ENCODE data around the gene MAFF. TPM values are rescaled to one million over a fixed set of nuclear protein-coding genes. Genes with fewer than 3 reads are reported as not detected.

The MAFF gene
- total RNA-seq, 4 donors from 2014 or later: 26.2 to 182 (median 54.3) TPM

DNA sequence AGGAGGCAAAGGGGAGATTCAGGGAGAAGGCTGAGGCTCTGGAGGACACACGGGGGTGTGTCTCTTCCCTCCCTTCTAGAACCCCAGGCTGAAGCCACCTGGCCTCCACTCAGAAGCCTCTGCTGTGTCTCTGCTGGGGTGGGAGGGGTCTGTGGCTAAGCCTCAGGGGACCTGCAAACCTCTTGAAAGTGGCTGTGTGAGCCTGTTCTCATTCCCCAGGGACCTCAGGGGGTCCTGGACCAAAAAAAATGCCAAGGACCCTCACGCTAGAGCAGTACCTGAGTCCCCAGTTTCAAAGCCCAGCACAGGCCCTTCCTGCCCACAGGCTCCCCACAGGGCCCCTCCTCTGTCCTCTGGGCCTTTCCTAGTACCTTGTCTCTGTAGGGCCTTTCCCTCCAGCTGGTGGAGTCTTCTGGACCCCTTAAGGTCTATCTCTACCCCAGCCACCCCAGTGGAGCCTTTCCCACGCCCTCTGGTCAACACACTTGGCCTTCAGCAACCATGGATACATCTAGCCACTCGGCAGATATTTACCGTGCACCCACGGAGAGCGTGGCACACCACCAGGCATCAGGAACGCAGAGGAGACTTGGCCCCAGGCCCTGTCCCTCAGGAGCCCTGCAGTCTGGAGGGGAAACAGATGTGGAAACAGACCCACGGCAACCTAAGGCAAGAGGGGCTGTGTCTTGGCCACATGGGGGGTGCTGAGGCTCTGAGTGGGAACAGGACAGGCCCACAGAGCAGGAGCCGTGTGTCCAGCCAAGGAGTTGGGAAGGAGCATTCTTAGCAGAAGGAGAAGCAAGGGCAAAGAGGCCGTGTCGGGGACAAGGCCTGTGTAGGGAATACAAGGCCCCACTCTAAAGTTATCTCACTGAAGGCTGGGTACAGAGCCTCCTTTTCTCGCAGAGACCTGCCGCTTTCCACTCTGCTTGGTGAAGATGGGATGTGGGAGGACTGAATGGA, 38.6 kb upstream of the MAFF start:
- intact Hi-C loops (cut with DNase I): no loop called here

DNA sequence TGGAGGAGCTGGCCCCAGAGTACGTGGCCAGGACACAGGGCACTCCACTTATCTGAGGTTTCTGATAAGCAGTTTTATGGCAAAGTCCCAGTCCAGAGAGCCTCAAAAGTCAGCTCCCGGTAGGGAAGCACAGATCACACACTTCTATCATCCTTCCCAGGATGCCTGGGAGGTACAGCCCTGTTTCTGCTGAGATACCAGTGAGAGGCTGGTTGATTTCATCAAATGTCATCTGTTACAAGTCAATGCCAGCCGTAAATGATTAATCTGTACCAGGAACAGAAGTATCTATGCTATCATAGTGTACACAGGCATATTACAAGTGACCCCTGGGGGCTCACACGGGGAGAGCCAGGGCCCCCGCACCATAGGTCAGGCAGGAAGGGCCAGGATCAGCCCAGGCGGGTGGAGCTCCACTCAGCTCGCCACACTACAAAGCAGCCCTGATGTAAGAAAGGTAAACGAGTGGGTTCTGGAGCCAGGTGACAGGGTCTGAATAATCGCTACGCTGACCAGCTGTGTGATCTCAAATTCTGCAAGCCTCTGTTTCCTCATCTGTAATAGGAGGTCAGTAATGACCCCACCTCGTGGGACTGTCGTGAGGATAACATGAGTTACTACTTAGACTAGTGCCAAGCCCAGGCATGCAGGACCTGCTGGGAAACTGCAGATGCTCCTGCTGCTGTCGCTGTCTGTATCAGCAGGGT, 37.8 kb upstream of the MAFF start:
- no peak for DNase-seq (ENCODE audit: extremely low spot score)
- Histone ChIP-seq H3K4me3 (no peak overlapping the region), H3K9me3 (no peaks in the 10 kb centered on the region), H3K27ac (replicated peaks in 1 of 4) (no peak overlapping the region), H3K27me3 (no peaks in the 10 kb centered on the region), H3K36me3 (peaks cover 0 to 21% (median 9%) of the 10 kb centered on the region in 4 donors), H3K4me1 (peaks cover 13 to 16% (median 14%) of the 10 kb centered on the region in 4 donors)
- intact Hi-C loops (cut with DNase I): no loop called here
- TF ChIP-seq POLR2A (IDR thresholded peaks at IDR 0.05; ENCODE audit: low read depth) (no peak), EP300 (IDR thresholded peaks at IDR 0.05) (no peak), POLR2AphosphoS5 (IDR thresholded peaks at IDR 0.05) (no peak)
- TF ChIP-seq, protein P1, sequence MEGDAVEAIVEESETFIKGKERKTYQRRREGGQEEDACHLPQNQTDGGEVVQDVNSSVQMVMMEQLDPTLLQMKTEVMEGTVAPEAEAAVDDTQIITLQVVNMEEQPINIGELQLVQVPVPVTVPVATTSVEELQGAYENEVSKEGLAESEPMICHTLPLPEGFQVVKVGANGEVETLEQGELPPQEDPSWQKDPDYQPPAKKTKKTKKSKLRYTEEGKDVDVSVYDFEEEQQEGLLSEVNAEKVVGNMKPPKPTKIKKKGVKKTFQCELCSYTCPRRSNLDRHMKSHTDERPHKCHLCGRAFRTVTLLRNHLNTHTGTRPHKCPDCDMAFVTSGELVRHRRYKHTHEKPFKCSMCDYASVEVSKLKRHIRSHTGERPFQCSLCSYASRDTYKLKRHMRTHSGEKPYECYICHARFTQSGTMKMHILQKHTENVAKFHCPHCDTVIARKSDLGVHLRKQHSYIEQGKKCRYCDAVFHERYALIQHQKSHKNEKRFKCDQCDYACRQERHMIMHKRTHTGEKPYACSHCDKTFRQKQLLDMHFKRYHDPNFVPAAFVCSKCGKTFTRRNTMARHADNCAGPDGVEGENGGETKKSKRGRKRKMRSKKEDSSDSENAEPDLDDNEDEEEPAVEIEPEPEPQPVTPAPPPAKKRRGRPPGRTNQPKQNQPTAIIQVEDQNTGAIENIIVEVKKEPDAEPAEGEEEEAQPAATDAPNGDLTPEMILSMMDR (IDR thresholded peaks at IDR 0.05): no peak
- WGBS: 78% methylated on average over 11 of the region's 13 CpGs

More for the DNA sequence above, 38.6 kb upstream of the MAFF start:
- TF ChIP-seq, protein P1 (IDR thresholded peaks at IDR 0.05): no peak
- TF ChIP-seq POLR2A (IDR thresholded peaks at IDR 0.05; ENCODE audit: low read depth): no peak
- TF ChIP-seq EP300 (IDR thresholded peaks at IDR 0.05): no peak
- TF ChIP-seq POLR2AphosphoS5 (IDR thresholded peaks at IDR 0.05): no peak
- H3K27ac ChIP-seq (replicated peaks in 1 of 4): no peak overlapping the region
- no peaks in the 10 kb centered on the region for H3K27me3 ChIP-seq
- H3K4me1 ChIP-seq: peaks cover 7 to 13% (median 11%) of the 10 kb centered on the region in 4 donors
- DNase-seq (ENCODE audit: extremely low spot score): no peak
- no peaks in the 10 kb centered on the region for H3K9me3 ChIP-seq
- WGBS: 89% methylated on average over 14 of the region's 14 CpGs
- no peak overlapping the region for H3K4me3 ChIP-seq
- peaks cover 0 to 18% (median 8%) of the 10 kb centered on the region in 4 donors for H3K36me3 ChIP-seq

DNA sequence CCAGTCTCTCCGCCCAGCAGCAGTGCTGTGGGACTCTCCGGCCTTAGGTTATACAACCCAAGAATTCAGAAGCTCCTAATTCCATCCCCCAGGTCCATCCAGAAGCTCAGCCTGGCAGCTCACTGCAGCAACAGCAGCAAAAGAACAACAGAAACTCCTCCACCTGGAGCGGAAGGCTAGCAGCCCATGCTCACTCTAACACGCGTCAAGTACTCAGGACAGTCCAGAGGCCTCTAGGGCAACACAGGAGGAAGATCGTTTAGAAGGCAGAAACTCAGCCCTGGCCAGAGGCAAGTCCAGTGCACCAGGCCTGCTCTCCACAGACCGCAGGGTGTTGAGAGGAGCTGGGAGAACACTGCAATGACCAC, 37.3 kb upstream of the MAFF start:
- no peak for TF ChIP-seq POLR2AphosphoS5 (IDR thresholded peaks at IDR 0.05)
- TF ChIP-seq POLR2A (IDR thresholded peaks at IDR 0.05; ENCODE audit: low read depth): no peak
- TF ChIP-seq, protein P1 (IDR thresholded peaks at IDR 0.05): no peak
- TF ChIP-seq EP300 (IDR thresholded peaks at IDR 0.05): no peak
- peaks cover 13 to 16% (median 14%) of the 10 kb centered on the region in 4 donors for H3K4me1 ChIP-seq
- H3K4me3 ChIP-seq: no peak overlapping the region
- WGBS: 90% methylated on average over 7 of the region's 7 CpGs
- no peak for DNase-seq (ENCODE audit: extremely low spot score)
- H3K36me3 ChIP-seq: peaks cover 0 to 25% (median 9%) of the 10 kb centered on the region in 4 donors
- no peak overlapping the region for H3K27ac ChIP-seq (replicated peaks in 1 of 4)
- intact Hi-C loops (cut with DNase I): no loop called here
- H3K27me3 ChIP-seq: no peaks in the 10 kb centered on the region
- H3K9me3 ChIP-seq: no peaks in the 10 kb centered on the region

DNA sequence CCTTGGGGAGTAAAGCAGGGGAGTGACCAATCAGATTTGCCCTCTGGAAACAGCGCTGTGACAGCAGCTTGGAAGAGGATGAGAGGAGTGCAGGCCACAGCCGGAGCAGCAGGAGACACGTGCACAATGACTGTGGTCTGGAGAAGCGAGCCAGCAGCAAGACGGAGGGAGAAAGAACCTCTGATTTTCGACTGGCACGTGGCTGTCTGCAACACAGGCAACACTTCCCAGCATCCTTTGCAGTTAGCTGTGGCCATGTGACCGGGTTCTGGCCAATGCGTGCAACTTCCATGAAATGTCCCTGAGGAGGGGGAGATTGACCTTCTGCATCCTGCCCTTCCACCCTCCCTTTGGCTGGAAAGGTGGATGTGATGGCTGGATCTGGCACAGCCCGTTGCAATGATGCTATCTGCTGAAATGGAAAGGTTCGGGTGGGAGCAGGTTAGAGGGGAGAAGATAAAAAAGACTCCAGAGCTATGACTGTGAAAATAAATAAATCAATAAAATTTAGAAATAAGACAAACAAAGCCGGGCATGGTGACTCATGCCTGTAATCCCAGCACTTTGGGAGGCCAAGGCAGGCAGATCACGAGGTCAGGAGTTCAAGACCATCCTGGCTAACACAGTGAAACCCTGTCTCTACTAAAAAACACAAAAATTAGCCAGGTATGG, 35.7 kb upstream of the MAFF start:
- H3K9me3 ChIP-seq: no peaks in the 10 kb centered on the region
- intact Hi-C loops (cut with DNase I): no loop called here
- no peak overlapping the region for H3K27ac ChIP-seq (replicated peaks in 1 of 4)
- H3K4me1 ChIP-seq: peaks cover 13 to 16% (median 14%) of the 10 kb centered on the region in 4 donors
- H3K27me3 ChIP-seq: no peaks in the 10 kb centered on the region
- TF ChIP-seq, protein P1 (IDR thresholded peaks at IDR 0.05): no peak
- TF ChIP-seq POLR2A (IDR thresholded peaks at IDR 0.05; ENCODE audit: low read depth) (no peak), EP300 (IDR thresholded peaks at IDR 0.05) (no peak), POLR2AphosphoS5 (IDR thresholded peaks at IDR 0.05) (no peak)
- no peak overlapping the region for H3K4me3 ChIP-seq
- no peak for DNase-seq (ENCODE audit: extremely low spot score)
- H3K36me3 ChIP-seq: peaks cover 0 to 25% (median 9%) of the 10 kb centered on the region in 4 donors
- 94% methylated on average over 13 of the region's 13 CpGs for WGBS

Data from esophagus muscularis mucosa (tissue), 4 donors.